SU-DHL-6 (cell line): ENCODE data around the gene GNG4.

Source experiments
- H2AFZ ChIP-seq: fragments of 200-600 bp; sonication (generic); 2 replicates; pipeline ENCODE4 v1.6.1; 2014; ENCODE audit warnings: low read depth, mild to moderate bottlenecking, moderate library complexity, mixed read lengths, antibody characterized with exemption, low read length; ENCODE audit not compliant: severe bottlenecking
- H3F3A ChIP-seq: fragments of 200-600 bp; shearing (Covaris generic); 2 replicates; pipeline ENCODE4 v1.6.0; 2016; ENCODE audit warnings: antibody characterized with exemption, mild to moderate bottlenecking; ENCODE audit not compliant: insufficient read depth
- H3K27ac ChIP-seq: fragments of 200-600 bp; sonication (generic); 2 replicates; pipeline ENCODE4 v1.5.1; 2016; ENCODE audit warnings: low read depth, mild to moderate bottlenecking, low read length, moderate library complexity, mixed read lengths
- H3K27me3 ChIP-seq: fragments of 200-600 bp; sonication (generic), shearing (Covaris generic); 2 replicates; pipeline ENCODE4 v1.6.0; 2014; ENCODE audit warnings: mild to moderate bottlenecking, low read length
- H3K36me3 ChIP-seq: fragments of 200-600 bp; sonication (generic); 2 replicates; pipeline ENCODE4 v1.6.1; 2014; ENCODE audit warnings: mild to moderate bottlenecking, low read length, mixed read lengths
- H3K4me2 ChIP-seq: fragments of 300-600, 200-600 bp; shearing (Covaris generic), sonication (generic); 2 replicates; pipeline ENCODE4 v1.6.0; 2014; ENCODE audit warnings: low read length, low read depth, mild to moderate bottlenecking; ENCODE audit not compliant: poor library complexity, severe bottlenecking
- H3K4me3 ChIP-seq: fragments of 200-600 bp; sonication (generic); 2 replicates; pipeline ENCODE4 v1.5.1; 2014; ENCODE audit warnings: antibody characterized with exemption, low read length, mild to moderate bottlenecking, mixed read lengths; ENCODE audit not compliant: insufficient read depth, poor library complexity, severe bottlenecking
- H3K79me2 ChIP-seq: fragments of 200-600 bp; sonication (generic); 2 replicates; pipeline ENCODE4 v1.6.1; 2014; ENCODE audit warnings: mild to moderate bottlenecking, low read length, moderate library complexity; ENCODE audit not compliant: insufficient read depth
- H3K9ac ChIP-seq: fragments of 200-600 bp; sonication (generic); 2 replicates; pipeline ENCODE4 v1.7.0; 2014; ENCODE audit warnings: mild to moderate bottlenecking, low read length
- H3K9me2 ChIP-seq: fragments of 200-600 bp; sonication (generic); replicated peaks from 2 replicates; pipeline ENCODE4 v1.6.1; 2014; ENCODE audit warnings: low read length; ENCODE audit not compliant: insufficient read depth
- H3K9me3 ChIP-seq: fragments of 200-600 bp; sonication (generic); 2 replicates; pipeline ENCODE4 v1.6.1; 2014; ENCODE audit warnings: low read length, mixed read lengths; ENCODE audit not compliant: insufficient read depth
- H4K20me1 ChIP-seq: fragments of 200-600 bp; sonication (generic); 2 replicates; pipeline ENCODE4 v1.6.1; 2014; ENCODE audit warnings: low read depth, mild to moderate bottlenecking, antibody characterized with exemption, low read length, moderate library complexity, mixed read lengths
- CTCF ChIP-seq: fragments of 200-600 bp; sonication (generic); IDR thresholded peaks from one replicate; pipeline ENCODE4 v1.5.1; 2017; ENCODE audit warnings: antibody characterized with exemption, mild to moderate bottlenecking, low read length, moderate library complexity; ENCODE audit not compliant: insufficient read depth, poor library complexity, severe bottlenecking
- EZH2phosphoT487 ChIP-seq: fragments of 200-600 bp; sonication (generic), shearing (Covaris generic); conservative IDR thresholded peaks from 2 replicates; pipeline ENCODE4 v1.6.1; 2018; ENCODE audit warnings: mild to moderate bottlenecking, antibody characterized with exemption, low read length, moderate library complexity, mixed read lengths

The GNG4 gene

GRCh38 chr1:235510823-235511222, 138.8 kb downstream of the GNG4 start:
- Histone ChIP-seq H3K27me3 (no peaks in the 10 kb centered on the region), H3K79me2 (no peaks in the 10 kb centered on the region), H4K20me1 (no peaks in the 10 kb centered on the region), H3K4me2 (no peak overlapping the region), H3K9me3 (no peaks in the 10 kb centered on the region), H3K27ac (no peak overlapping the region), H2AFZ (no peak overlapping the region), H3K36me3 (no peaks in the 10 kb centered on the region), H3K9ac (no peak overlapping the region), H3F3A (0 out of 2 replicates have a peak, but pooled peaks cover 5% of the 10 kb centered on the region), H3K9me2 (no peaks in the 10 kb centered on the region), H3K4me3 (no peak overlapping the region)
- TF ChIP-seq EZH2phosphoT487 (no peak), CTCF (no peak)

GRCh38 chr1:235507623-235508022, 142.0 kb downstream of the GNG4 start:
- H3K9me3 ChIP-seq, result no peaks in the 10 kb centered on the region
- H3K27me3 ChIP-seq, result no peaks in the 10 kb centered on the region
- TF ChIP-seq CTCF (no peak), EZH2phosphoT487 (no peak)
- H3K79me2 ChIP-seq, result no peaks in the 10 kb centered on the region
- no peak overlapping the region for H3K4me2 ChIP-seq
- no peak overlapping the region for H3K9ac ChIP-seq
- H3K4me3 ChIP-seq, result no peak overlapping the region
- no peak overlapping the region for H2AFZ ChIP-seq
- H3K36me3 ChIP-seq, result no peaks in the 10 kb centered on the region
- H3K27ac ChIP-seq, result no peak overlapping the region
- peaks cover 9% of the 10 kb centered on the region; the same call in 1 of the 2 replicates for H3F3A ChIP-seq
- no peaks in the 10 kb centered on the region for H4K20me1 ChIP-seq
- H3K9me2 ChIP-seq, result no peaks in the 10 kb centered on the region

- Histone ChIP-seq H3K9me3 (no peaks in the 10 kb centered on the region), H3K9ac (peak overlapping the region; percentile 78), H3K36me3 (no peaks in the 10 kb centered on the region), H3K79me2 (no peaks in the 10 kb centered on the region), H3K27ac (peak overlapping the region; percentile 44), H3K27me3 (no peaks in the 10 kb centered on the region), H3K4me3 (peak overlapping the region; percentile 71), H3K9me2 (no peaks in the 10 kb centered on the region), H4K20me1 (no peaks in the 10 kb centered on the region), H3F3A (peaks cover 9% of the 10 kb centered on the region; the same call in 1 of the 2 replicates), H2AFZ (peak overlapping the region; percentile 92), H3K4me2 (peak overlapping the region; percentile 90)
- no peak for TF ChIP-seq EZH2phosphoT487
- TF ChIP-seq CTCF, result peak; percentile 86
Measured at GRCh38 chr1:235504494-235505222, 144.9 kb downstream of the GNG4 start.
